GM21529 (cell line): ENCODE results near the gene TSHZ1.
"Not testable (repeated sequence)": the region's sequence is repeated elsewhere in the genome, so short reads cannot be mapped to it uniquely, and the experiment has no call there.

Experiments
- ATAC-seq: cut with Tn5 transposase; IDR thresholded peaks from one replicate; pipeline ENCODE4 v1.9.1; 2021; ENCODE audit not compliant: unreplicated experiment

TSHZ1 gene

DNA sequence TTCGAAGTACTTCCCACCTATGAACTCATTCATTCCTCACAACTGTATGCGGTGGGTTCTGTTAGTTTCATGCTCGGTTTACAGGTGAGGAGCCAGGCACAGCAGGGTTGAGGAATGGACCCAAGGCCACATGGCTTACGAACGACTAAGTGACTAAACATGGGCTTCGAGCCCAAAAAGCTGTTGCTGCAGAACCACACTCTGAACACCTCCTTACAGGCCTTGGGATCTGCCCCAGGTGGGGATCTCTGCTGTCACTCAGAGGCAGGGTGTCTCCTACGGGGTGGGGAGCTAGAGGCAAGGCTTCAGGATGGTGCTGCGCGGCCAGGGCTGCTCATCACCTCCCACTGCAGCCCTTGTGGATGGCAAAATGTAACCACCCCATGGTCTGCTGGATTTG is 80.9 kb downstream of the TSHZ1 start:
- no peak for ATAC-seq

DNA sequence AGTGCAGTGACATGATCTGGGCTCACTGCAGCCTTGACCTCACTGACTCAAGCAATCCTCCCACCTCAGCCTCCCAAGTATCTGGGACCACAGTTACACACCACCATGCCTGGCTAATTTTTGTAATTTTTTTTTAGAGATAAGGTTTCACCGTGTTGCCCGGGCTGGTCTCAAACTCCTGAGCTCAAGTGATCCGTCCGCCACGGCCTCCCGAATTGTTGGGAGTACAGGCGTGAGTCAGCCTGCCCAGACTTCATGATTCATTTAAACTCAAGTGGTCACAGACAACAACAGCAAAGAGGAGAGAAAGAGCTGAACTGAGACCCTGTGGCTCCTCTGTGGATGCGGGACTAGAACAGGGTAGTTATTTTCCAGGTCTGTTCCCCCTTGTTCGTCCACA is 83.0 kb downstream of the TSHZ1 start:
- no peak for ATAC-seq

DNA sequence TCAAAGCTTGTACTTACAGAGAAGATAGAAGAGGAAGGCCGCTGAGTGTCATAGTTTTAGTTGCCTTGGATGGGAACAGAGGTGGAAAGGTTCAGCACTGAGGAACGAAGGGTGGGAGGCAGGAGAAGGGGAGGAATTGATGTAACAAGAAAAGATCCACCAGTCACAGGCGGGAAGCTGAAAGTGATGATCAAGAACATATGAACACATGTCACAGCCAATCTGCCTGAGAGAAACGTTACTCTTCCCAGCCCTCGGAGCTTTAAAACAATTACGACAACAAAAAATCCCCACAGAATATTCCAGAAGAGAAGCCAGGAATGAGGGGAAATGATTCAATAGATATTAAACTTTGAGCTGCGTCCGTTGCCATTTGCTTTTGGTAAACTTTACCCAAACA is 87.1 kb downstream of the TSHZ1 start:
- no peak for ATAC-seq

DNA sequence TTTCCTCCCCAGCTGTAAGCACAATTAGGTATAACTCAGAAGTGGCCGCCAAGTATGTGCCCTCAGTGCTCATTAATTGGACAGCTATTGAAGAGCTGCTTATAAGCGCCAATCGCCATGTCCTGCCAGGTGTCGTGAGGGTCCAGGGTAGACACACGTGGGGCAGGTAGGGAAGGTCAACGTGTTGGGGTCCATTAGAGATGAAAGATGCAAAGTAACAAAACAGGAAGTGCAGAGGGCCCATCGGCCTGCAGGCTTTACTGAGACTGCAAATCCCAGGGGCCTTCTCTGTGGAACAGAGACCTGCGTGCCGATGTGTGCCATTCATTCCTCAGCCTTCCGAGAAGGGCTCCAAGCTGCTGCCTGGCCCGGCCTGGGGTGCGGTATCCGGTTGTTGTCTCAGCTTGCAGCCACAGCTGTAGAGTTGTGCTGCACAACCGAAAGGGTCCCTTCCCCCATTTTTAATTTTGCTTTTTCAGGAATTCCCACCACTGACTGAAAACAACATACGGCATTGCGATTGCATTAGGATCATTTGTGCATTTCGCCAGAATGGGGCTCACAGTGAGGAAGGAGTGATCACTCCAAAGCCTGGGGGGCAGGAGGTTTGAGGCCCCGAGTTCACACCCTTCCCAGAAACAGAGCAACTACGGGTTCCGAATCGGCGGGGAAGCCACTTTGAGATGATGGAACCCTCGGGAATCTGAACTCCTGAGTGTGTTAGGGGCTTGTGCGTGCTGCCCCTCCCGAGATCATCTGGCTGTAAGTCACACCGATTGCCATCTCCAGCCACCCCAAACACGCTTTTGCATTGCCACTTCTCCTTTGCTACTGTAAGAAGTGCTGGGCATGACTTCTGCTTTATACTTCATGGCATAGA is 94.3 kb downstream of the TSHZ1 start:
- no peak for ATAC-seq

DNA sequence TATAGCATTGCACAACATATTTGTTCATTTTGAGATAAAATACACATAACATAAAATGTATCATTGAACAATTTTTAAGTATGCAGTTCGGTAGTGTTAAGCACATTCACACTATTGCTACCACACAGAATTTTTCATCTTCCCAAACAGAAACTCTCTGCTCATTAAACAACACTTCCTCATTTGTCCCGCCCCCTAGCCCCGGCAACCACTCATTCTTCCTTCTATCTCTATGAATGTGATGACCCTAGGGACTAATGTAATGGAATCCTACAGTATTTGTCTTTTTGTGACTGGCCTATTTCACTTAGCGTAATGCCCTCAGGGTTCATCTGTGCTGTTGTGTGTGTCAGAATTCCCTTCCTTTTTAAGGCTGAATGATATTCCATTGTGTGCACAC is 95.4 kb downstream of the TSHZ1 start:
- ATAC-seq, result no peak

DNA sequence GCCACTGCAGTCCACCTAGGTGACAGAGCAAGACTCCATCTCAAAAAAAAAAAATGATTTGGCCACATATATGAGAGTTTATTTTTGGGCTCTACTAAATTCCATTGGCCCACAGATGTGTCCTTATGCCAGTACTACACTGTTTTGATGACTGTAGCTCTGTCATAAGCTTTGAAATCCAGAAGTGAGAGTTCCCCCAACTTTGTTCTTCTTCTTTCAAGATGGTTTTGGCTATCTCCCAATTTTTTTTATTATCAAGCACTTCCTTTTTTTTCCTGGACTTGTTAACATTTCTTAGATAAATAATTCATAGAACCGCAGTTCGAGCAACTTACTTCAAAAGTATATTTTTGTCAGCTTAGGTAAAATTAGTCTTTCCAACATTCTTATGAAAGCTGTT is 96.9 kb downstream of the TSHZ1 start:
- ATAC-seq, result no peak

DNA sequence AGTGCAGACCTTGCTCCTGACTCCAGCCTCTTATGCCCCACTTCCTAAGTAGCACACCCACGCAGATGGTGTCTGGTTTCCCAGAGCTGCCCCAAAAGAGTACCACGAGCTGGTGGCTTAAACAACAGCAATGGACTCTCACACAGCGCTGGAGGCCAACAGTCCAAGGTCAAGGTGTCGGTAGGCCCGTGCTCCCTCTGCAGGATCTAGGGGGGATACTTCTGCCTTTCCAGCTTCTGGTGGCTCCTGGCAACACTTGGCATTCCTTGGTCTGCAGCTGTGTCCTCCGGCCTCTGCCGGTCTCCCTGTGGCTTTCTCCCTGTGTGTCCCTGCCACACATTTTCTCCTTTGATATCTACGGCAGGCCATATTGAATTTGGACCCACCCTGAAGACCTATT is 99.0 kb downstream of the TSHZ1 start:
- no peak for ATAC-seq

DNA sequence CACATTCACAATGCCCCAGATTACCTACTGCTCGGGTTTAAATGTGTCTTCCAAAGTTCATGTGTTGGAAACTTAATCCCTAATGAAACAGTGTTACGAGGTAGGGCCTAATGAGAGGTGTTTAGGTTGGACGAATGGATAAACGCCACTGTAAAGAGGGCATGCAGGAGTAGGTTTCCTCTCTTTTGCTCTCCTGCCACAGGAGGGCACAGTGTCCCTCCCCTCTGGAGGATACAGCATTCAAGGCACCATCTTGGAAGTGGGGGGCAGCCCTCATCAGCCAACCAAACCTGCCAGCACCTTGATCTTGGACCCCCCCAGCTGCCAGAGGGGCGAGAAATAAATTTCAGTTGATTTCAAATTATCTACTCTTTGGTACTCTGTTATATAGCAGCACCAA is 103.5 kb downstream of the TSHZ1 start:
- no peak for ATAC-seq

DNA sequence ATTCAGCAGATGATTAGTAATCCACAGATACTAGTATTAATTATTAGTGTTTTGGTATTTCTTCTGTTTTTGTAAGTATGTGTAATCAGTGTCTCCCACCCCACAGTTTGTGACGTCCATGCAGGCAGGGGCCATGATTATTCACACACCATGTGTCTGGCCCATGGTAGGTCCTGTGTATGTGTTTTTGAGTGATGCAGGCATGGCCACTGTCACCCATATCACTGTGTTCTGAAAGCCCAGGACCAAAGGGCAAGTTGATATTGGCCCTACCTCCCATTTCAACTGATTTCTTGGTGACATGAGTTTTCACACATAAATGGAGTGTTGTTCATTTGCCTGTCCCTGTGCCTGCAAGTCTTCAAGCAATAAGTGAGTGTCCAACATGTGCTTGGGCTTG is 104.0 kb downstream of the TSHZ1 start:
- no peak for ATAC-seq

DNA sequence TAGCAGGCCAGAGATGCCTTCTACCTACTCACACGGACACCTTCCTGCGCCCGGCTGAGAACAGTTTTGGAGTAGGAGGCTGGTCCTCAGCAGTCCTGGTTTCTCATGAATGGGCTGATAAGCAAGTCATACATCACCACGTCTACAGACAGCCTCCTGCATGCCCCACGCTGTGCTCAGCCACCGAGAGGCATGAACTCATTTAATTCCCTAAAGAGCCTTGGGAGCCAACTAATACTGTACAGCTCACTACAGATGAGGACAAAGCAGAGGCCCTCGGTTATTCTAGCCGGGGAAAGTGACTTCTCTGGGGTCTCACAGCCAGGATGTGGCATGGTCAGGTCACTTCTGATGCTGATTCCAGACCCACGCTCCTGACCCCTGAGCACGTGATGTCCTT is 105.6 kb downstream of the TSHZ1 start:
- no peak for ATAC-seq

DNA sequence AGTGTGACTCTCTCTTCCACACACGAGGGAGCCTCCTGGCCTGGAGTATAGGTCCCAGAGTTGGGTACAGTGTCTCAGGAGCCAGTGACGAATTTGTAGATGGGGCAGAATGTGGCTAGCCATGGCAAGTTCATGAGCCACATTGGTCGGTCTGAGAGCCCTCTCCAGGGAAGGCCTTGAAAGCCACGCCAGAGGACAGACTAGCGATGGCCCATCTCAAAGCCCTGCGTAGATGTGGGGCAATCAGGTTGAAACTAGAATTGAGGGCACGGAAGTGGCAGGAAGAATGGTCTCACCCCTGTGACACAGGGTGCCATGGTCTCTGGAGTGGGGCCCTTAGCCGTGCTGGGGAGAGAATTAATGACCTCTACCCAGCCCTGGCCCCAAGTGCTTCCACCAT is 106.2 kb downstream of the TSHZ1 start:
- no peak for ATAC-seq

DNA sequence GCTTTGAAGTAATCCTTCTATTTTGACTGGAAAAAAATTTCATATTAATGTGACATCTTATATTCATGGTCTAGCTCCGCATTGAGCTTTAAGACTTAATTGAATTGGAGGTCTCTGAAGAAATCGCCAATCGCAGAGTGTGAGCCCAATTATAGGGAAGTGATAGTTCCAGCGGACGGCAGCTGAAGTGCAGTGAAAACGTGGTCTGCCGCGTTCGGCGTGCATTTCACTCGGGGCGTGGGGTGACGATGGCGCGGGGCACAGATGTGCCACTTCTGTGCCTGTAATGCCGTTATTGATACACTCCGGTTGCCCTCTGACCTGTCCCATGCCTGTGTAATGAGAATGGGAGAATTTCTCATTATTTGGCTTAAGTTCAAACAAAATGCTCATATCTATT is 106.7 kb downstream of the TSHZ1 start:
- no peak for ATAC-seq

DNA sequence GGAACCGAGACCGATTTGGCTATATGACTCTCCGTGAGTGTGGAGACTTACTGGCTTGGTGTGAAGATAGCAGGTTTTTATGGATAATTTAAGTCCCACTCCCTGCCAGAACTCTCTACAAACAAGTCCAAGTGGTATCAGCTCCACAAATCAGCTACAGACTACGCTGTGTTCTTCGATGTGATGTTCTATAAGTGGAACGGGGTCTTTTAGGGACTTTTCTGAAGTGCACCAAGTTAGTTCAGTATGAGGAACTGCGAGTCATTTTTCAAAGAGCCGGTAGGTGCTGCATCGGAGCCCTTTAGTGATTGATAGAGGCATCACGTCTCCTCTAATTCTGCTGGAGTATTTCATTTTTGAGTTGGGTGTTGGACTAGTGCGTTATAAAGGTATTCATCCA is 107.1 kb downstream of the TSHZ1 start:
- no peak for ATAC-seq

DNA sequence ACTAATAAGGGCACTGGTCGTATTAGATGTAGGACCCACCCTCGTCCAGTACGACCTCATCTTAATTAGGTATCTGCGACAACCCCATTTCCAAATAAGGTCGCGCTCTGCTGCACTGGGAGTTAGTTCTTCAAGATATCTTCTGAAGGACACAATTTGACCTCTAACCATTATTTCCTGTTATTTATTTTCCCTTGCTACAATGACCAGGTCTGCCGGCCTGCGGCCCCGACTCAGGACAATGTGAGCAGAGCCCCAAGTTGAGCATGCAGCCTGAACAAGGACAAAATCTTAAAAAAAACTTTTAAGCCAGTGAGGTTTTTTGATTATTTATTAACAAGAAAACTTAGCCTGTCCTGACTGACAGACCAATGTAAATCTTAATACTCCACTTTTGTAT is 109.3 kb downstream of the TSHZ1 start:
- ATAC-seq, result no peak

DNA sequence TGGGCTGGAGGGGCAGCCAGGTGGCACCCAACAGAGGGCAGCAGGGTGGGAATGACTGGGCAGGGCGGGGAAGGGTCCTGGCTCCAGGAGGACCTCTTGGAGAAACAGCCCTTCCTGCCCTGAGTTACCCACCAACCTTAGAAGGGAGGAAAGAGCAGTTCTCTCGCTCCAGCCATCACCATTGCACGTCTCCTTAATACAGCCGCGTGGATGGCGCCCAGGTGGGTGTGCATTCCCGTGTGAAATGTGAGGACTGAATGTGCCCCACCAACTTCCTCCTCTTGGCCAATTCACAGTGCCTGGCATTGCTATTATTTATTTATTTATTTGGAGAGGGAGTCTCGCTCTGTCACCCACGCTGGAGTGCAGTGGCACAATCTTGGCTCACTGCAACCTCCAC is 109.9 kb downstream of the TSHZ1 start:
- ATAC-seq, result no peak

DNA sequence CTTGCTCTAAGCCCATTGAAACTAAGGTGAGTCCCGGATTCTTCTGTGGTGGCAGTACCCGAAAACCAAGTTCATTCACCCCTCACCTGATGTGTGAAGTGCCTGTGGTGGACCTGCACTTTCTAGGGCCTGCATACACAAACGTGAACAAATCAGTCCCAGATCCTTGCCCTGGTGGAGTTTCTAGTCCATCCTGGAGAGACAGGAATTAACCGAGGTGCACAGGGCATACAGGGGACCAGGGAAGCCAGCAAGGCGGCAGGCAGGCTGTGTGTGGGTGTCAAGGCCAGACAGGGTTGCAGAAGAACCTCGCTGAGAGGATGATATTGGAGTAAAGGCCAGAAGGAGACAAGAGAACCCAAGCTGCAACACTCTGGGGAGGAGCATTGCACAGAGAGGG is 110.8 kb downstream of the TSHZ1 start:
- ATAC-seq, result no peak

DNA sequence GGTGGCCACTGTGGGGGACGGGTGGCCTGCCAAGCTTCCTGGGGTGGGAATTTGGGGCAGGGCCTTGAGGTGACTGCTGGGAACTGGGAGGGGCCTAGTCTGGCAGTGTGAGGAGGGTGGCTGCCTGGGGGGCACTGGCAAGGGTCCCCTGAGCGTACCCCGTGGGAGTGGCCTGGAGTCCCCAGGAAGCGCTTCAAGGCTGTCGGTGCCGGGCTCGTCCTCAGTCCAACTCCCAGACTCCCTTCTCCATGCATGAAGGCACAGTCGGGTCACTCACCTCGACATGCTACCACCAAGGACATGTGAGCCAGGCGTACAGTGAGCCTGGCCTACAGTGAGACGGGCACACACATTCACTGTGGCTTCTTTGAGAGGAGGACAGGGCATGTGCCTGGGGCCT is 111.6 kb downstream of the TSHZ1 start:
- no peak for ATAC-seq

DNA sequence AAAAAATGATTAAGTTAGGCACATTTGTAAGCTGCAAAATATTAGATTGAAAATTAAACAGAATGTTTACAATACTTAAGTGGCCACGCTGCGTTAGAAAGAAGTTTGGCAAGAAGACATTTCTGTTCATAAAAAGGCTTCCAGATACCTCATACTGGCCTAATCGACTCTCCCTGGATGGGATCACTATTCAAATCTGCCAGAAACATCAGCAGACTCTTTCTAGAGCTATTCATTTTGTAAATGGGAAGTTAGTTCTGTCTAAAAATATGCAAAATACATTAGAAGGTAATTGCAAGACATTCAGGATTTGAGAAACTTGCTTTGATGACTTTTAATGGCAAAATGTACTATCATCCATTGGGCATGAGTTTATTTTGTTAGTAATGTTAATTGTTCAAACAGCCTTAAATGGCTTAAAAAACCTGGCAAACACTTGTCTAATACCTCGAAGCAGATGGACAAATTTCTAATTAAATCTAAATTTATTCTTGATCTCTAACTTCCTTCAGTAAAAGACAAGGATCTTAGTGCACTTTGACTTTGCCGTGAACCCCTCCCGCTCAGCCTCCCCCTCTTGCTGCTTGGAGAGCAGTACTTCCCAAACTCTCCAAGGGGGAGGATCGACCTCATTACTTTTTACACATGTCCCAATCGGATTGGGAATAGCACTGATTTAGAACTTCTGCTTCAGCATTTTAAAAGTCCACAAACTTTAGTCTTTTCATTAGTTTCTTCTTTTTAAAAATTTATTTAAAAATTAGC is 113.4 kb downstream of the TSHZ1 start:
- ATAC-seq, result no peak

DNA sequence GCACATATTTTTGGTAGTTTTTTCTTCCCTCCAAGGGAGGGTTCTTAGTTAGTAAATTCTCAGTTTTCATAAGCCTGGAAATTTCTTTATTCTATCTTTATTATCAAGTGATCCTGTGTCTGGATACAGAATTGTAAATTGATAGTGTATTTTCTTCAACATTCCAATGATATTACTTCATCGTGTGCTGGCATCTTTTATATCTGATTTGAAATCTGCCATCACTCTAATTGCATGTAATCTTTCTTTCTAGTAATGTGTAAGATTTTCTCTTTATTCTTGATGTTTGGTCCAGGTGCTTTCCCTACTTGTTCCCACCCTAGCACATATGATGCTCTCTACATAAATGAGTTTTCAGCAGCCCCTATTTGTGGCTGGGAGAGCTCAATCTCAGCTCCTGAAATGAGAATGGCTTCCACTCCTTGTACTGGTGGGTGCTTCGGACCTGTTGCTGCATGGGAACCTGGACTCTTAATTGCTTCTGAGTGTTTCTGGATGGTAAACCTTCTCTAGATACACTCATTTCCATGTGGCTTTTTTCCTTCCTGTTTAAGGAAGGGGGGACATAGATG is 114.2 kb downstream of the TSHZ1 start:
- no peak for ATAC-seq

DNA sequence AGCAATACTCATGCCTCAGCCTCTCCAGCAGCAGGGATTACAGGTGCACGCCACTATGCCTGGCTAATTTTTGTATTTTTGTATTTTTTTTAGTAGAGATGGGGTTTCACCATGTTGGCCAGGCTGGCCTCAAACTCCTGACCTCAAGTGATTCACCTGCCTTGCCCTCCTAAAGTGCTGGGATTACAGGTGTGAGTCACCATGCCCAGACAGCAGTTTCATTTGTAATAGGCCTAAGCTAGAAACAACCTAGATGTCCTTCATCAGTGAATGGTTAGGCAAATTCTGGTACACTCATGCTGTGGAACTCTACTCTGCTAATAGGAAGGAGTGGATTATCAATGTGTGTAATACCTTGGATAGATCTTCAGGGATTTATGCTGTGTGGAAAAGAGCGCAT is 119.2 kb downstream of the TSHZ1 start:
- not testable (repeated sequence) for ATAC-seq

DNA sequence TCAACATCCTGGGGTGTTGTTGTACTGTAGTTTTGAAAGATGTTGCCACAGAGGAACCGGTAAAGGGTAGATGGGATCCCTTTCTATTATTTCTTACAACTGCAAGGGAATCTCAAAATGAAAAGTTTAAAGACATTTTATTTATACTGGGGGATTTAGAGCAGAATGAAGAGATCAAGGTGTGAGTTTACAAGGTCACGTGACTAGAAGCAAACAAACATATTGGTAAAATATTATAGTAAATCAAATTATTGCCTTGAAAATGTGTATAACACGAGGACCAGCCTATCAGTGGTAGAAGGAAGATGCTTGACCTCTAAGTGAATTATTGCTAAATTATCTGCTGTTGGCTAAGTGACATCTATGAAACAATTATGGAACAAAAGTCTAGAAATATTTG is 119.7 kb downstream of the TSHZ1 start:
- ATAC-seq, result no peak

DNA sequence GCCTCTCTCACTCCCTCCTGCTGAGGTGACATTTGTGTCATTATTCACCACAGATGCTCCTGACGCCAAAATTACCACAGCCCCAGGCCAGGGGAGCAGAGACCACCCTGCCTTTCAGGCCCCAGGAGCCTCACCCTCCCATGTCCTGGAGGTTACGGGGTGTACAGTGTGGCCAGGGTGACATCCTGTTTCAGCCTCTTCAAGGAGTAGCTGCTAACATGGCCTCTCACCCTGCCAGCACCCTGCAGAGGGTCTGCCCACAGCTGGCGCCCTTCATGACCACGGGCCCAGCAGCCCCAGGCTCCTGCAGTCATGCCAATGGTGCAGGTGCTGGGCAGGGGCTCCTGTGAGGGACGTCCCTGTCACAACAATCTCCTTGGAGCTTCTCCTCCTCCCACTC is 124.3 kb downstream of the TSHZ1 start:
- ATAC-seq, result no peak
